ENCODE results near the gene ANKFN1.

ANKFN1 gene

DNA sequence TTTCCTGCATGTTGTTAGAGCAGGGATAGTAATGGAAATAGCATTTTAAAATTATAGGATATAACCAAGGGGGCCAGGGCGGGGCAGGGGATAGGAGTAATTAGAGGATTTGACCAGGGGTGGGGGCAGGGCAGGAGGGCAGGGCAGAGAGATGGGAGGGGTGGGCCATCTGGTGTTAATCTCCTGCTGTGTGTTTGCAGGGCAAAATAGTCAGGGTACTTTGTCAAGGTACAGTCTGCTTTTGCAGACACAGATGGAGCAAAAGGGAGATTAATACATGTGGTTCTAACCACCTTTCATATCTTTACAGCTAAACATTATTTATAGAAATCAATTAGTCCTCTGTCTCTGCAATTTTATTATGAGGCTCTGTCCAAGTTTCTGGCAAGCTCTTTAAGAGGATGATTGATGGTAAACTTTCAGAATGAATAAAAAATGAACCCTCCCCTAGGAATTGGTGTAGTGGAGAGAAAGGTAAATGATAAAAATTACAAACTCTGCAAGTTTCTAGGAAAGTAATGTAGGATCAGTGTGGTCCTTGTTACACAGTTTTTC, 6.6 kb downstream of the ANKFN1 start:
- TF ChIP-seq, protein P1, sequence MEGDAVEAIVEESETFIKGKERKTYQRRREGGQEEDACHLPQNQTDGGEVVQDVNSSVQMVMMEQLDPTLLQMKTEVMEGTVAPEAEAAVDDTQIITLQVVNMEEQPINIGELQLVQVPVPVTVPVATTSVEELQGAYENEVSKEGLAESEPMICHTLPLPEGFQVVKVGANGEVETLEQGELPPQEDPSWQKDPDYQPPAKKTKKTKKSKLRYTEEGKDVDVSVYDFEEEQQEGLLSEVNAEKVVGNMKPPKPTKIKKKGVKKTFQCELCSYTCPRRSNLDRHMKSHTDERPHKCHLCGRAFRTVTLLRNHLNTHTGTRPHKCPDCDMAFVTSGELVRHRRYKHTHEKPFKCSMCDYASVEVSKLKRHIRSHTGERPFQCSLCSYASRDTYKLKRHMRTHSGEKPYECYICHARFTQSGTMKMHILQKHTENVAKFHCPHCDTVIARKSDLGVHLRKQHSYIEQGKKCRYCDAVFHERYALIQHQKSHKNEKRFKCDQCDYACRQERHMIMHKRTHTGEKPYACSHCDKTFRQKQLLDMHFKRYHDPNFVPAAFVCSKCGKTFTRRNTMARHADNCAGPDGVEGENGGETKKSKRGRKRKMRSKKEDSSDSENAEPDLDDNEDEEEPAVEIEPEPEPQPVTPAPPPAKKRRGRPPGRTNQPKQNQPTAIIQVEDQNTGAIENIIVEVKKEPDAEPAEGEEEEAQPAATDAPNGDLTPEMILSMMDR (IDR thresholded peaks at IDR 0.05; ENCODE audit: poor library complexity, severe bottlenecking), result no peak
- ATAC-seq (ENCODE audit: low read depth) (no peak), DNase-seq (ENCODE audit: low spot score) (no peak)
- no peak overlapping the region for H3K27ac ChIP-seq (ENCODE audit: poor library complexity, severe bottlenecking)
- no peaks in the 10 kb centered on the region for H3K36me3 ChIP-seq (ENCODE audit: low read depth)
- no peaks in the 10 kb centered on the region for H3K9me3 ChIP-seq (ENCODE audit: severe bottlenecking)
- peaks cover 9% of the 10 kb centered on the region for H3K27me3 ChIP-seq (ENCODE audit: insufficient read depth, poor library complexity, severe bottlenecking)
- H3K4me3 ChIP-seq (ENCODE audit: severe bottlenecking), result no peak overlapping the region
- H3K4me1 ChIP-seq (ENCODE audit: insufficient read depth, poor library complexity, severe bottlenecking), result peaks cover 4% of the 10 kb centered on the region

DNA sequence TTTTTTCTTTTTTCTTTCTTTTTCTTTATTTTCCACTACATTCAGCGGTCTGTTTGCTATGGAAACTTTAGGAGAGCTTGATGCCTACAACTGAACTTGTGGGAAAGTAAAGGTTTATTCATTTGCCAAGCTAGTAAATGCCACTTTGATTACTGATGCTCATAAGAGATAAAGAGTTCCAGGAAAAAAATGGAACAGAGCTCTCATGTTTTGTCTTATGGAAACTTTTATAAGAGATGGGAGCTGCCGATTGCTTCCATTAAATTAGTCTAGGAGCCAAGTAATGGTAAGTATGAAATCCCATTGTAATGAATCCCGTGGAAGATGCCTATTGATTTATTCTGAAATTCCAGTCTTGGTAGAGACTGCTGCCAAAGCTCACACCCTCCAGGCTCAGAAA, 7.1 kb downstream of the ANKFN1 start:
- ATAC-seq (ENCODE audit: low read depth) (no peak), DNase-seq (ENCODE audit: low spot score) (no peak)
- Histone ChIP-seq H3K4me1 (ENCODE audit: insufficient read depth, poor library complexity, severe bottlenecking) (peaks cover 4% of the 10 kb centered on the region), H3K9me3 (ENCODE audit: severe bottlenecking) (no peaks in the 10 kb centered on the region), H3K4me3 (ENCODE audit: severe bottlenecking) (no peak overlapping the region), H3K27ac (ENCODE audit: poor library complexity, severe bottlenecking) (no peak overlapping the region), H3K36me3 (ENCODE audit: low read depth) (no peaks in the 10 kb centered on the region), H3K27me3 (ENCODE audit: insufficient read depth, poor library complexity, severe bottlenecking) (peaks cover 9% of the 10 kb centered on the region)
- TF ChIP-seq, protein P1 (IDR thresholded peaks at IDR 0.05; ENCODE audit: poor library complexity, severe bottlenecking), result no peak

DNA sequence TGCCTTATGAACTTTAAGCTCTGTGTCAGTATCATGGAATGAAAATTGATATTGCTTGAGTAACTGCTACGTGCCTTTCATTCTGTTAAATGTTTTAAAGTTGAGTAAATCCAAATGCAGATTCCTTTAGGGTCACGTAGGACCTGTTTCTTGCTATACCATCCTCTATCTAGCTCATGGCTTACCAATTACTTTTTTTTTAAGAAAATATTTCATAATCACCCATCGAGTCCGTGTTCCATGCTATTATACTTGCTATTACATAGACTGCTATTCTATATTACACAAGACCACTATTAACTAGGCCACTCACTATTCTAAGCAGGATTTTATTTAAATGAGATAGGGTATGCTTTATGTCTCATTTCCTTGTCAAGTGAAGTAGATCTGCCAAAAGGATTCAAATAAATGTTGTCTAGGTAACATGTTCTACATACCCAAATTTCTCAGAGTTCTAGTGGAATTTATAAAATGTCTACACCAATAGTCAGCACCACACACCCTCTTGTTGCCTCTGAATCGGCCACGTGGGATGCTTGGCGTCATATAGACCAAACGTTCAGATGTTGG, 11.9 kb downstream of the ANKFN1 start:
- TF ChIP-seq, protein P1 (IDR thresholded peaks at IDR 0.05; ENCODE audit: poor library complexity, severe bottlenecking), result no peak
- DNase-seq (ENCODE audit: low spot score) (no peak), ATAC-seq (ENCODE audit: low read depth) (no peak)
- Histone ChIP-seq H3K9me3 (ENCODE audit: severe bottlenecking) (no peaks in the 10 kb centered on the region), H3K4me1 (ENCODE audit: insufficient read depth, poor library complexity, severe bottlenecking) (peaks cover 4% of the 10 kb centered on the region), H3K4me3 (ENCODE audit: severe bottlenecking) (no peak overlapping the region), H3K36me3 (ENCODE audit: low read depth) (no peaks in the 10 kb centered on the region), H3K27me3 (ENCODE audit: insufficient read depth, poor library complexity, severe bottlenecking) (no peaks in the 10 kb centered on the region), H3K27ac (ENCODE audit: poor library complexity, severe bottlenecking) (no peak overlapping the region)

DNA sequence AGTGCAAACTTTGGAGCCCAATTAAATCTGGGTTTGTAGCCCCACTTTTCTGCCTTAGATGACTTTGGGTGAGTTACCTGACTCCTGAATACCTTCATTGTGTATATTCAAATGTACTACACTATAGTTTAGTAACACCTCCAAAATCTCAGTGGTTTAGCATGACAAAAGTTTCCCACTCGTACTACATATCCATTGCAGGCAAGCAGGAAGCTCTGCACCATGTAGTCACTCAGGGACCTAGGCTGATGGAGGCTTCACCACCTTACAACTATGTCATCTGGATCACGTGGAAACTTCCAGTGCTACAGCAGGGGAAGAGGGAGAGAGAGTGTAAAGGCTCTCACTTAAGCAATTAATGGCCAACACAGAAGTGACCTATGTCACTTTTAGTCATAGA, 14.2 kb downstream of the ANKFN1 start:
- DNase-seq (ENCODE audit: low spot score), result no peak
- no peak overlapping the region for H3K4me3 ChIP-seq (ENCODE audit: severe bottlenecking)
- no peak overlapping the region for H3K27ac ChIP-seq (ENCODE audit: poor library complexity, severe bottlenecking)
- peaks cover 4% of the 10 kb centered on the region for H3K4me1 ChIP-seq (ENCODE audit: insufficient read depth, poor library complexity, severe bottlenecking)
- no peaks in the 10 kb centered on the region for H3K36me3 ChIP-seq (ENCODE audit: low read depth)
- ATAC-seq (ENCODE audit: low read depth), result no peak
- H3K9me3 ChIP-seq (ENCODE audit: severe bottlenecking), result no peaks in the 10 kb centered on the region
- TF ChIP-seq, protein P1 (IDR thresholded peaks at IDR 0.05; ENCODE audit: poor library complexity, severe bottlenecking), result no peak
- H3K27me3 ChIP-seq (ENCODE audit: insufficient read depth, poor library complexity, severe bottlenecking), result no peaks in the 10 kb centered on the region

DNA sequence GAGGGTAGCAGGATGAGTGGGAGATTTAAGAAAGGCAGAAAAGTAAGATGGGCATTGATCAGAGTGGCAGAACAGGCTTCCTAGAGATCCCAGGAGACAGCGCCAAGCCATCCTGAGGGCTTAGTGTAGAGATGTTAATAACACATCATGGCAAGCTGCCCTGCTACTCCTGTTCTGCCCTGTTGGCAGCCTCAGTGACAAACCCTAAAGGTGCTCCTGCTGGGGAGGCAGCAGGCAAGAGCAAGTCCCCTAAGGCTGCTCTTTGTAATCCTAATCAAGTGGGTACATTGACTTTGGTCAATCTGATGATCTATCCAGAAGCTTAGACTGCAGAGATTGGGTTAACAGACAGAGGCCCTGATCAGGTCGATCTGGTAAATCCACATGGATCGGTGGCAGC, 16.3 kb downstream of the ANKFN1 start:
- H3K4me1 ChIP-seq (ENCODE audit: insufficient read depth, poor library complexity, severe bottlenecking), result no peaks in the 10 kb centered on the region
- ATAC-seq (ENCODE audit: low read depth) (no peak), DNase-seq (ENCODE audit: low spot score) (no peak)
- H3K27me3 ChIP-seq (ENCODE audit: insufficient read depth, poor library complexity, severe bottlenecking), result no peaks in the 10 kb centered on the region
- TF ChIP-seq, protein P1 (IDR thresholded peaks at IDR 0.05; ENCODE audit: poor library complexity, severe bottlenecking), result no peak
- no peak overlapping the region for H3K27ac ChIP-seq (ENCODE audit: poor library complexity, severe bottlenecking)
- H3K4me3 ChIP-seq (ENCODE audit: severe bottlenecking), result no peak overlapping the region
- H3K36me3 ChIP-seq (ENCODE audit: low read depth), result no peaks in the 10 kb centered on the region
- no peaks in the 10 kb centered on the region for H3K9me3 ChIP-seq (ENCODE audit: severe bottlenecking)
